HL-60 (cell line): ENCODE data around the gene SCG3.

Experiments used
- DNase-seq, 2 experiments: peaks; one replicate each; pipeline ENCODE4 v3.0.0-alpha.2; 2010 to 2020; ENCODE audit warnings: low read depth in 1 of 2, low spot score in 1 of 2
- H3K27ac ChIP-seq: fragments of 250-450 bp; sonication (Bioruptor Pico); replicated peaks from 2 replicates; pipeline ENCODE4 v1.5.1; 2020; ENCODE audit warnings: mild to moderate bottlenecking, moderate library complexity
- H3K27me3 ChIP-seq: fragments of 250-450 bp; sonication (Bioruptor Pico); 2 replicates; pipeline ENCODE4 v1.5.1; 2021; ENCODE audit warnings: mild to moderate bottlenecking, moderate library complexity; ENCODE audit not compliant: insufficient read depth, poor library complexity, severe bottlenecking
- H3K4me3 ChIP-seq: replicated peaks from 2 replicates; pipeline ENCODE4 v1.5.1; 2011; ENCODE audit warnings: mild to moderate bottlenecking, control low read depth, low read length; ENCODE audit not compliant: insufficient read depth
- GABPA ChIP-seq: IDR thresholded peaks from 2 replicates; pipeline ENCODE4 v1.6.1; 2012; ENCODE audit warnings: low read depth
- POLR2AphosphoS5 ChIP-seq: IDR thresholded peaks from 2 replicates; pipeline ENCODE4 v1.6.1; 2012; ENCODE audit warnings: low read depth
- SPI1 ChIP-seq: IDR thresholded peaks from 2 replicates; pipeline ENCODE4 v1.6.1; 2012; ENCODE audit warnings: low read depth, mild to moderate bottlenecking, borderline replicate concordance
- TF ChIP-seq, protein P1 (sequence below): IDR thresholded peaks from one replicate; pipeline ENCODE4 v1.5.1; 2011; ENCODE audit warnings: low read length, control low read depth, inconsistent platforms; ENCODE audit not compliant: insufficient read depth
- TF ChIP-seq, protein P2 (sequence below): IDR thresholded peaks from 2 replicates; pipeline ENCODE4 v1.6.1; 2012; ENCODE audit warnings: low read depth; ENCODE audit not compliant: insufficient replicate concordance

The SCG3 gene

DNA sequence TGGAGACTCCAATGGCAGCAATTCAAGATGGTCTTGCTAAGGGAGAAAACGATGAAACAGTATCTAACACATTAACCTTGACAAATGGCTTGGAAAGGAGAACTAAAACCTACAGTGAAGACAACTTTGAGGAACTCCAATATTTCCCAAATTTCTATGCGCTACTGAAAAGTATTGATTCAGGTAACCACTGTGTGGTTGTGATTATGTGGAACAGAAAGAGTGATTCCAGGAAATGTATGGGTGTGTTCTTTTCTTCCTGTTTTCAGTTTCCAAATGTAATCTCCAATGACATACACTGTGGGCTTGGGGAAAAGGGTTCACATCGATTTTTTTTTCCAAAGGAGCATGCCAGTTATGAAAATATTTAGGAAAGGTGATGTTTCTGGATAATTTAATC, 10.9 kb downstream of the SCG3 start:
- Histone ChIP-seq H3K27me3 (peaks cover 3% of the 10 kb centered on the region), H3K27ac (no peak overlapping the region), H3K4me3 (no peak overlapping the region)
- DNase-seq = no peak
- TF ChIP-seq SPI1 (no peak), POLR2AphosphoS5 (no peak), GABPA (no peak)
- TF ChIP-seq, protein P1, sequence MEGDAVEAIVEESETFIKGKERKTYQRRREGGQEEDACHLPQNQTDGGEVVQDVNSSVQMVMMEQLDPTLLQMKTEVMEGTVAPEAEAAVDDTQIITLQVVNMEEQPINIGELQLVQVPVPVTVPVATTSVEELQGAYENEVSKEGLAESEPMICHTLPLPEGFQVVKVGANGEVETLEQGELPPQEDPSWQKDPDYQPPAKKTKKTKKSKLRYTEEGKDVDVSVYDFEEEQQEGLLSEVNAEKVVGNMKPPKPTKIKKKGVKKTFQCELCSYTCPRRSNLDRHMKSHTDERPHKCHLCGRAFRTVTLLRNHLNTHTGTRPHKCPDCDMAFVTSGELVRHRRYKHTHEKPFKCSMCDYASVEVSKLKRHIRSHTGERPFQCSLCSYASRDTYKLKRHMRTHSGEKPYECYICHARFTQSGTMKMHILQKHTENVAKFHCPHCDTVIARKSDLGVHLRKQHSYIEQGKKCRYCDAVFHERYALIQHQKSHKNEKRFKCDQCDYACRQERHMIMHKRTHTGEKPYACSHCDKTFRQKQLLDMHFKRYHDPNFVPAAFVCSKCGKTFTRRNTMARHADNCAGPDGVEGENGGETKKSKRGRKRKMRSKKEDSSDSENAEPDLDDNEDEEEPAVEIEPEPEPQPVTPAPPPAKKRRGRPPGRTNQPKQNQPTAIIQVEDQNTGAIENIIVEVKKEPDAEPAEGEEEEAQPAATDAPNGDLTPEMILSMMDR = no peak
- TF ChIP-seq, protein P2, sequence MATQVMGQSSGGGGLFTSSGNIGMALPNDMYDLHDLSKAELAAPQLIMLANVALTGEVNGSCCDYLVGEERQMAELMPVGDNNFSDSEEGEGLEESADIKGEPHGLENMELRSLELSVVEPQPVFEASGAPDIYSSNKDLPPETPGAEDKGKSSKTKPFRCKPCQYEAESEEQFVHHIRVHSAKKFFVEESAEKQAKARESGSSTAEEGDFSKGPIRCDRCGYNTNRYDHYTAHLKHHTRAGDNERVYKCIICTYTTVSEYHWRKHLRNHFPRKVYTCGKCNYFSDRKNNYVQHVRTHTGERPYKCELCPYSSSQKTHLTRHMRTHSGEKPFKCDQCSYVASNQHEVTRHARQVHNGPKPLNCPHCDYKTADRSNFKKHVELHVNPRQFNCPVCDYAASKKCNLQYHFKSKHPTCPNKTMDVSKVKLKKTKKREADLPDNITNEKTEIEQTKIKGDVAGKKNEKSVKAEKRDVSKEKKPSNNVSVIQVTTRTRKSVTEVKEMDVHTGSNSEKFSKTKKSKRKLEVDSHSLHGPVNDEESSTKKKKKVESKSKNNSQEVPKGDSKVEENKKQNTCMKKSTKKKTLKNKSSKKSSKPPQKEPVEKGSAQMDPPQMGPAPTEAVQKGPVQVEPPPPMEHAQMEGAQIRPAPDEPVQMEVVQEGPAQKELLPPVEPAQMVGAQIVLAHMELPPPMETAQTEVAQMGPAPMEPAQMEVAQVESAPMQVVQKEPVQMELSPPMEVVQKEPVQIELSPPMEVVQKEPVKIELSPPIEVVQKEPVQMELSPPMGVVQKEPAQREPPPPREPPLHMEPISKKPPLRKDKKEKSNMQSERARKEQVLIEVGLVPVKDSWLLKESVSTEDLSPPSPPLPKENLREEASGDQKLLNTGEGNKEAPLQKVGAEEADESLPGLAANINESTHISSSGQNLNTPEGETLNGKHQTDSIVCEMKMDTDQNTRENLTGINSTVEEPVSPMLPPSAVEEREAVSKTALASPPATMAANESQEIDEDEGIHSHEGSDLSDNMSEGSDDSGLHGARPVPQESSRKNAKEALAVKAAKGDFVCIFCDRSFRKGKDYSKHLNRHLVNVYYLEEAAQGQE = no peak

DNA sequence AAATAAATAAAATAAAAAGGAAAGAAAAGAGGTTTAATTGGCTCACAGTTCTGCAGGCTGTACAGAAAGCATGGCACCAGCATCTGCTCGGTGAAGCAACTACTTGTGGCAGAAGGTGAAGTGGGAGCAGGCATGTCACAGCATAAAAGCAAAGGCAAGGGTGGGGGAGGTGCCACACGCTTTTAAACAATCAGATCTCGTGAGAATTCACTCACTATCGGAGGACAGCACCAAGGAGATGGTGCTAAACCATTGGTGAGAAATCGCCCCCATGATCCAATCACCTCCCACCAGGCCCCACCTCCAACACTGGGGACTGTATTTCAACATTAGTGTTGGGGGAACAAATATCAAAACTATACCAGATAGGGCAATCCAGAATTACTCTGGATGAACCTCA, 15.3 kb downstream of the SCG3 start:
- Histone ChIP-seq H3K27me3 (no peaks in the 10 kb centered on the region), H3K4me3 (no peak overlapping the region), H3K27ac (no peak overlapping the region)
- TF ChIP-seq GABPA (no peak), SPI1 (no peak), POLR2AphosphoS5 (no peak)
- TF ChIP-seq, protein P1 = no peak
- TF ChIP-seq, protein P2 = no peak
- DNase-seq = no peak

DNA sequence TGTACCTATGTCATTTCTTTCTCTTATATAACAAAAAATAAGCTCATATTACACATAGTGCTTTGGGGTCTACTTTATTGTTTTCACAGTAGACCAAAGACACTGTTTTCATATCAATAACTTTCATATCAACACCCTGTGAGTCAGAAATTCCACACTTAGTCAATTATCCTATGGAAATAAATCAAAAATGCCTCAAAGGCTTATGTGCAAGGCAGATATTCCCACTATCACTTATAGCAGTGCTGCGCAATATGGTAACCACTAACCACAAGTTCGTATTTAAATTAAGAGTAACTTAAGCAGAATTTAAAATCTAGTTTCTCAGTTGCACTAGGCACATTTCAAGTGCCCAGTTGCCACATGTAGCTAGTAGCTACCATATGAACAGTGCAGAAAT, 15.9 kb downstream of the SCG3 start:
- no peak for DNase-seq
- H3K27me3 ChIP-seq = no peaks in the 10 kb centered on the region
- no peak overlapping the region for H3K4me3 ChIP-seq
- TF ChIP-seq, protein P2 = no peak
- TF ChIP-seq POLR2AphosphoS5 (no peak), SPI1 (no peak), GABPA (no peak)
- TF ChIP-seq, protein P1 = no peak
- H3K27ac ChIP-seq = no peak overlapping the region
